ENCODE results near the gene EXOC4.

GRCh38 chr7:133586253-133586652 lies 333.4 kb downstream of the EXOC4 start:
- no peak for TF ChIP-seq CTCF (IDR thresholded peaks at IDR 0.05)
- no peak for TF ChIP-seq POLR2A (IDR thresholded peaks at IDR 0.05)

Measured in ovary (tissue), 3 donors.